Stimulated activated CD8-positive, alpha-beta memory T cell treated with anti-CD3 and anti-CD28 coated beads, Interleukin-15, amount 100 ng/mL, for 4 hours (primary cell): Measurements from ENCODE around the gene IL23R.

Experiments used
- DNase-seq, 2 donors: peaks; one replicate each; pipeline ENCODE4 v3.0.0-alpha.2; 2020; ENCODE audit warnings: low read depth in 2 of 2

The IL23R gene

DNA sequence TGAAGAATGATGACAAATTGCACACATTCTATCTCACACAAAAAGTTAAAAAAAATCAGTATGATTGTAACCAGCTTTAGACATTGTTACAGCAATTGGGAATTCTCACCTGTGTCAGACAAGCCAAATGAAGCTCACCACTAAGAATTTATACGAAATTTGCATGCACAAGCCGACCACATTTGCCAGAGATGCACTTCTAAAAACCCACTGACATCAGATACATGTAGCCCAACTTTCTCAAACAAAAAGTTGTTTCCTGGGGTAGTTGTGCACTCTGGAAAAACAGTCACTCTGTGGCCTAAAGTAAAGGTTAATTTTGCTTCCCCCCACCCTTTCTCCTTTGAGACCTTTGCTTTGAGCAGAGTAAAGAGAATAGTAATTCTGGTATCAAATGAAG, 73.5 kb downstream of the IL23R start:
- DNase-seq: no peak

DNA sequence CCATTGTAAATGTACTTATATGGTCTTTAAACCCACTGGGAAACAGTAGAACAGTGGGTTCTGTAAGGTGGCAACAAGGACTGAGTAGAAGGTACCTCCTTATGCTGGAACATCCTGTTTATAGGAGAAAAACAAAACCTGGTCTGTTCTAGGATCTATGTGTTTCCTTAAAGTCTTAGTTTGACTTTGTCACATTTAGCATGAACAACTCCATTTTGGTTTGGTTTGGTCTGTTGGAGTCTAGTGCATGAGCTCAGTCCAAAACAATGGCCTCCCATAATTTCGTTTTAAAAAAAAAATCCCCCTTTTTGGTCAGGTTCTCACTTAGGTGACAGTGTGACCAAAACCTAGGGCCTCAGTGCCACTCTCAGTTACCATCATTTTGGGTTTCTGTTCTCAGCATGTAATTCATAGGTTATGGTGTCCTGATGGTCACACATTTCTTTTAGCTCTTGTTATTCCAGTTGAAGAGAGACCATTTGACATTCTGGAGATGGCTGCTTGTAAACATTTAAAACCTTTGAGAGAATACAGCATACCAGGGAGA, 75.0 kb downstream of the IL23R start:
- no peak for DNase-seq

DNA sequence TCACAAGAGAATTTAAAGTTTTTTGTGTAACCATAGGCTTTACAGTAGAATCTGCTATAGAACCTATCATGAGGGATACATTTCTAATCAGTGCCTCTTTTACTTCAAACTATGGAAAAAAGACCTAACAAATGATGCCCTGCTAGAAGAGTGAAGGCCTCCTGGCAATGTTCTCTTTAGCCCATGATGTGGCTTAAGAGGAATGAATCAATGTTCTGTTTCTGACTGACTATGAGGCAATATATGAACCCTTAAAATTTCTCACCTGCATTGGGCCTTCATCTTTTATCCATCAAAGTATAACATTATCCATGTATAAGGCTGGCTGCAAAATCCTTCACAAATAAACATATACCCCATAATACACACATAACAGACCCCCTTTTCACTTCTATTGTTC, 75.8 kb downstream of the IL23R start:
- DNase-seq: no peak

DNA sequence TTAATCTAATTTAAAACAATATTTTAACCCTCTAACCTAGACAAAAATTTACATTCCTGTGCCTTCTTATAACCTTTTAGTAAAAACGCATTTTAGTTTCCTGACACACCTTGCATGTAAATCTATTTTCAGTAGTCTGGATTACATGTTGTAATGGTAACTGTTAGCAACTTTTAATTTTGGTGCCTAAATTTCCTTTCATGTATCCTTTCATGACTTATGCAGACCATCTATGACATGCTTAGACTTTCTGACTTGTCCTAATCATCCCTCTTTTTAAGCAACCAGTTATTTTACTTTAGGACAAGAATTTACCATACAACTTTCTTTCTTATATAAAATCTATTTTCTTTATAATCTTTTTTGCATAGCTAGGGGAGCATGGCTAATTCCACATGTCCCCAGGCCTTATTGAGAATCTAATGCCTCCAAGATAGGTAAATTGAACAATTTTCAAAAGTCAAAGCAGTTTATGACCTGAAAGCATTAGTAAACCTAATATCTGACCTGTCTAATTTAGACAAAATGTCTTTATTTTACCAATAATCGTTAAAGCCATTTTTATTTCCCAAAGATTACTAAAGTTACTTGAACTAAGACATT, 83.9 kb downstream of the IL23R start:
- DNase-seq: no peak

DNA sequence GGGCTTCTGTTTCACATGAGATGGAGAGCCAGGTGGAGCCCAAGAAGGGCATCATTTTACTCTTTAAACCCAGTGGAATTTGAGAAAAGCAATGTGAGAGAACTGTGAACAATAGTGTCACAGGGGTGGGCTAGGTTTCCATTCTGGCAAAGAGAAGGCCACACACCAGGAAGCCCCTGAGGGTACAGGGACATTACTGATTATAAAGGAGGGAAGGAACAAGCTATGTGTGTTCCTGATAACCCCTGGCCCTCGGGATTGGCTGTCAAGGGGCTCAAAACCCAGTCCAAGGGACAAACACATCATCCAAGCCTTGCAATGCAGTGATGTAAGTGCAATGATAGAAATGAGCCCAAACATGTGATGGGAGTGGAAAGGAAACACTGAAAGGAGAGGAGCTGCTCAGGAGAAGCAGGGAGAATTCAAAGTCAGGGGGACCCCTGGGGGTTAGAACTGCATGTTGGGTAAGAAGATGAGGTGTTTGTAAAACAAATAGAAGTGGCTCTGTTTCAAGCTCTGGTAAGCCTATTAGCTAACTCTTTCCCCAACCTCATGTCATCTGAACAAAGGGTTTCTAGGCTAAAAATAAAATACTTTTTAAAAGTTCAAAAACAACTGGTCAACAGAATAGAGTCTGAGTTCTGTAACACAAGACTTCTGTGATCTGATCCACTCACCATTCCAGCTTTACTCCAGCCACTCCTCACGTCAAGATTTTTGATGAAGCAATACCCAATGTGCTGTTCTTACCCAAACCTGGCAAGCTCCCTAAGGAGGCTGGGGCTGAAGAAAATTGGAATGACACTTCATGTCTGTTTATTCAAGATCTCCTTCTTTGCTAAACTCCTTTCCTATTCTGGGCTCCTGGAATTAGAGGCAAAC, 90.3 kb downstream of the IL23R start:
- no peak for DNase-seq

DNA sequence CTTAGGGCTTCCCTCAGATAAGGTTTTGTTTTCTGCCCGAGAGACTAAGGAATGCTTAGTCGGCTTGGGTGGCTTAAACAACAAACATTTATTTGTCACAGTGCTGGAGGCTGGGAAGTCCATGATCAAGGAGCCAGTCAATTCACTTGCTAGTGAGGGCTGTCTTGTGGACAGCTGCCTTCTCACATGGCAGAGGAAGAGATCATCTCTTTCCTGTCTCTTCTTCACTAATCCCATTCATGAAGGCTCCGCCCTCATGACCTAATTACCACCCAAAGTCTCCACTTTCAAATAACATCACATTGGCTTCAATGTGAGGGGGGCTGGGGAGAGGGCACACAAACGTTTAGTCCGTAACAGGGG, 90.9 kb downstream of the IL23R start:
- no peak for DNase-seq

DNA sequence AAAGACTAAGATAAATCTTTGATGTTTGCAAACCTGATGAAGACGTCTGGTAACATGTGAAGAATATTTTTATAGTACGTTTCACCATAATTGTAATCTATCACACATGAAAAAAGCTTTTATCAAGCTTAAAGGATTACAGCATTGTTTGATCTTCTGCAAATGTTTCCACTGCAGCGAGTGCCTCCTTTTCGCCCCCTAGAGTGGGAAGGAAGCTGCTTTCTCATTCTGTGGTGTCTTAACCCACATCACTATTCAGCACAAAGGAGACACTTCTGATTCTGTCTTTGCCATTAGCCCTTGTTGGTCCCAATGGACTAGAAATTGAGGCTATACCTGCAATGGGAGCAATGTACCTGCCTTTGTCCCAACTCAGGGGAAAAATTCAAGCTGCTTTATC, 95.4 kb downstream of the IL23R start:
- DNase-seq: no peak

DNA sequence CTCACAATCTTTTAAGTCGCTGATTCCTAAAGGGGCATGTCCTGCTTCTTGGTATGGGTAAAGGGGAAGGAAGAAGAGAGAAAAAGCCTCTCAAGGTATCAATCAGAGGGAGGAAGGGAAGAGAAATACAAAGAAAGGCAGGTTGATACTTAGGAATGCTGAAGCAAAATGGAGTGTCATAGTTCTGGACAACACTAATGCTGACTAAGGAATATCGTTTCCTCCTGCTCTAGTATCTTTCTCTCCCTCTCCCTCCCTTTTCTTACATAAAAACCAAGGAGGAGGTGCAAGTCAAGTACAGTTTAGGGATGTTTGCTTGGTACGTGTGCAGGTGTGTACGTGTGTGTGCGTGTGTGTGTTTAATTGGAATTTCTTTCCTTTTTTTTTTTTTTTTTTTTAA, 96.5 kb downstream of the IL23R start:
- no peak for DNase-seq

DNA sequence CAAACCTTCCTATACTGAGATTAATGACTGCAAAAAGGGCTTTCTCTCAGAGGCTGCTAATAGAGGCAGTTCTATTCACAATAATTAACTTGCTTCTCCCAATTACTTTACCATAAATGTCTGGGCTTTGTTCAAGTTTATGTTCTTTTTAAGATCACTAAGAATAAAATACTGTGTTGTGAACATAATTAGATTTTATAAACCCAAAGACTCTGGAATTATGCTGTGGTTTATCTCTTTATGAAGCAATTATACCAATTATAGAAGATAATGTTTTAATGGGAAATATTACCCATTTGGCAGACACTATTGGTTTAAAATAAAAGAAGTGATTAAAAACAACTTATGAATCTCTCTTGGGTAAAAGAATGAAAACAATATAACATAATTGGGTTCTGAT, 97.9 kb downstream of the IL23R start:
- DNase-seq: no peak

DNA sequence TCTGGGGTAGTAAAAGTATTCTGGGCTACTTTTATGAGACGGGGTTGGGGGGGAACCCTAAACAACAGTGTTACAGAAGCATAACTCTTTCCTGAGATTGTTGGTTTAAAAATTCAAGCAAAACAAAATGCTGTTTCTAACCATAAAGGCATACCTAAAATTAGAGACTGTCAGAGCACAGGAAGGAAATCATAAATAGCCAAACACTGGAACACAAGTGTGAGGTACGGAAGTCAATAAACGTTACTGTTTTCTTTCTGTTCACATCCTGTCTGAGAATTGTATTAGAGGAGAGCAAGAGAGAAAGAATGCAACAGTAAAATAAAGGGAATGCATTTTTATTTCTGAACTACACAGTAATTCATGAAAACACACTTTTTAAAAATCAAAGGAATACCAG, 98.6 kb downstream of the IL23R start:
- DNase-seq: no peak

DNA sequence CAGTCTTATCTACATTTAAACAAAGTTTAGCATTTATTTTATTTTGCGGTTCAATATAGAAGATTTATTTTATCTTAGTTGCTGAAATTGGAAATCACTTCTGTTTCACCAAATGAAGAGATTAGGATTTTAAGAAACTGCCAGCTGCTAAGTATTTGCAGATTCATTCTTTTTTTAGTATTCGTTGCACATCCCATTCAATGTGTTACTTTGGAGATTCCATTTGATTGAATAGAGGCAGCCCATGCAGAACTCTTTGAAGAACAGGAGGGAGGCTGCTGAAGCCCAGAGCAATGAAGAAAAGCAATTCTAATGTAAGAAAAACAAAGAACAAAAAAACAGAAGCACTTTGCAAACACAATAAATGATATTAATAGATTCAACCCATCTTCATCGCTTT, 102.8 kb downstream of the IL23R start:
- DNase-seq: no peak

DNA sequence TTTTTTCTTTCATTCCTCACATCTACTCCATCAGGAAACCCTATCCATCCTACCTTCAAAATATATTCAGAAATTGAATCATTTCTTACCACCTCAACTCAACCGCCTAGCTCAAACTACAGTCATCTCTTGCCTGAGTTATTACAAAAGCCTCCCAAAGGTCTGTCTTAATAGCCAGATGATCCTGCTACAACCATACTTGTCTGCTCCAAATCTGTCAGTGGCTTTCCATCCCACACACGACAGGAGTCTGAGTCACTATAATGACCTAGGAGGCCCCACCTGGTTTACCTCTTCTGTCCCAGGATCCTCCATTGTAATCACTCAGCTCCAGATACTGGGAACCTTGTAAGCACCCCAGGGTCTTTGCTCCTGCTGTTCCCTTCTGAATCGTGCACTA, 104.3 kb downstream of the IL23R start:
- DNase-seq: no peak

DNA sequence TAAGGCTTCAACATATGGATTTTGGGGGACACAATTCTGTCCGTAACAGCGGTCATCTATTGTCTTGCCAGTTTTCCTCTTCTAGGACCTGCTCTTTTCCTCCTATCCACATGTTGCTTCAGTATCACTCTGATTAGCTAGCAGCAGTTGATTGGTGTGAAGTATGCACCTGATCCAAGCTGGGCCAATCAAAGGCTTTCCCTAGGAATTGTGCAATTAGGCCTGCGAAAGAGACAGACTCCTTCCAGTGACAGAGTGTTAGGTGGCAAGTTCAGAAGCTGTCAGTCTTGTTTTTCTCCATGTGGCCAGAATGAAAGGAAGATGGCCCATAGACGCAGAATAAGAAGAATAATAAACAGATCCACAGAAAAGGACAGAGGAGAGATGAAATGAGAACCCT, 107.3 kb downstream of the IL23R start:
- DNase-seq: no peak

DNA sequence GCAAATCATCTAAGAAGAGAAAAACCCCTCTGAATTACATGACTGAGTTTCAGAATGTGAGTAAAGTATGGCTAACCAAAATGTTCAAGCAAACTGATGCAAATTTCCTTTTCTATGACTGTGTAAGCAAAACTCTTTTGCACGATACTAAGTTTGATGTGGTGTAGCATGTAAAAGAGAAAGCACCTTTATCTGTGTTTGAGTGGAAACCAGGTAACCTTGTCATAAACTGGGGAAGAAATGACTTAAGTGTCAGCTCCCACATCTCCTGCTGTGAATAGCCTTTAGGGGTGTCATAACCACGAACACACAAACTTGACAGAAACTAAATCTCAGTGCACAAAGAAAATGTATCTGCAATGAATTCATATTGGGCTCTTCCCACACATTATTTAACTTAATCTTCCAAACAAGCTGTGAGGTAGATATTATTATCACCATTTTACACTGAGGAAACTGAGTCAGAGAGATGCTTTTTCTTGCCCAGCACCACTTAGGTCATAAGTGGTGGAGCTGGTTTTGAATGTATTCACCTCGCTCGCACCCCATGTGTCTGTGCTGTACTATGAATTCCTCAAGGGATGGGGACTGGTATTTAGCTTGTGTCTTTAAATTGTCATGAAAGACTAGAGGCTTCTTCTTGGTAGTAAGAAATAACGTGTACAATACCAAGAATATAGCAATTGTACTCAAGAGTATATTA, 108.5 kb downstream of the IL23R start:
- DNase-seq: no peak

DNA sequence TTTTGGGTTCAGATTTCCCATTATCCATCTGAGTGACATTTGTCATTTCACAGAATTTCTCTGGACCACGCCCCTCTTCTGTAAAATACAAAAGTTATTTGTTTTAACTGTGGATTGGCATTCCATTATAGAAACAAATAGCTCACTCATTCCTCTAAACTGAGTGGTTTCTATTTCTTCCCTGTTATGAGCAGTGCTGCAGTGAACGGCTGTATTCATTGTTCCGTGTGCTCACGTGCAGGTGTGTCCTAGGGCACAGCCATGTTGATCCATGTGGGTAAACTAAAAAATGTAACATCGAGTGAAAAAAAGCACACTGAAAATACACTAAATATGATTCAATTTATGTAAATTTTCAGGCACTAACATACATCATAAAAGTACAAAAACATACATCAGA, 114.4 kb downstream of the IL23R start:
- no peak for DNase-seq

DNA sequence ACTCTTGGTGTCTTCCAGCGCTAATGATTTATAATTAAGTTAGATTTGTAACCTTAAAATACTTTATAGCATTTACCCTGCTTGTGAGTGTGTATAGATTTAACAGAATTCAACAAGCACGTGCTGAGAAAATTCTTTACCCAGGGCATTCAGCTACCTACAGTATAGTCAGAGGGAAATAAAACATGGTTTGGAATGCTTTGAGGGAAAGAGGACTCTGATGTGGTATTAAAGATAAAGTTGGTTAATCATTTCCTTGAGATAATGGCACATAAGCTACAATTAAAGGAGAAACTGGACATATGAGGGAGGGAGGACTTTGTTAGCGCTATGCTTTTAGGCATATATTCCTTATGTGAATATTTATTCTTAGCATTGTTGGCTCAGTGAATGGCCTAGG, 115.0 kb downstream of the IL23R start:
- DNase-seq: no peak

DNA sequence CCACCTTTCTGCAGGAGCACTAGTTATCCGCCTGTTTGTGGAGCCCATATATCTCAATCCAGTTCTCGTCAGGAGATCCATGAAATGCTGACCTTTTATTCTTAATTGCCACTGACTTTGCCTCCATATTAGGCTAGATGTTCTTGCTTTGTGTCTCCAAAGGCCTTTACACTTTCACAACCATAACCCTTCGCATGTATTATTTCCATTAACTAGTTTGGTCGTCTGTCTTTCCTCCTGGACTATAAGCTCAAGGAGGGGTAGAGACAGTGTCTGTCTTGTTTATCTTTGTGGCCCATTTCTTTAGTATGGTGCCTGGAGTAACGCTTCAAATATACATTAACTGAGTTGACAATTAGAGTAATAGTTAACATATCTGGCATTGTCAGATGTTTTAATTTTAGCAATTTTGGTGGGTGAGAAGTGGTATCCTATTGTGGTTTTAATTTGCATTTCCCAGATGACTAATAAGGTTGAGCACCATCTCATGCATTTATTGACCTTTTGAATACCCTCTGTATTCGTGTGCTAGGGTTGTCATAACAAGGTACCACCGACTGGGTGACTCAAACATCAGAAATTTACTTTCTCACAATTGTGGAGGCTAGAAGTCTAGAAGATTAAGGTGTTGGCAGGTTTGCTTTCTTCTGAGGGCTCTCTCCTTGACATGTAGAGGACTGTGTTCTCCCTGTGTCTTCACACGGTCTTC, 119.7 kb downstream of the IL23R start:
- no peak for DNase-seq

DNA sequence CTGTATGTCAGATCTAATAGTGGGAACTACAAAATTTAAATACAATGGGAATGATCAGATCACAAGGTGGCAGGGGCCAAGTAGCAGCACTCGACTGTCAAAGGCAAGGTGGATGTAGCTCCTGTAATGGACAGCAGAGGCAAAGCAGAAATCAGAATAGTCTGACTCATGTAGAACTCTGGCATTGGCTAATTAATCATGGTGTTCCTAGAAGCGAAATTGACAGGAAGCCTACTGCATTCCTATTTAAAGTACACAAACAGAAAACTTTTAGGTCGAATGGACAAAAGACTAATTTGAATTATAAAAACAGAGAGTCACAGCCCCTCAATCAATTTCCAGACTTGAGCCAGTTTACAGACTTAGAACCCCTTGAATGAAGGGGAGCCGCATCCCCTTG, 124.0 kb downstream of the IL23R start:
- no peak for DNase-seq

DNA sequence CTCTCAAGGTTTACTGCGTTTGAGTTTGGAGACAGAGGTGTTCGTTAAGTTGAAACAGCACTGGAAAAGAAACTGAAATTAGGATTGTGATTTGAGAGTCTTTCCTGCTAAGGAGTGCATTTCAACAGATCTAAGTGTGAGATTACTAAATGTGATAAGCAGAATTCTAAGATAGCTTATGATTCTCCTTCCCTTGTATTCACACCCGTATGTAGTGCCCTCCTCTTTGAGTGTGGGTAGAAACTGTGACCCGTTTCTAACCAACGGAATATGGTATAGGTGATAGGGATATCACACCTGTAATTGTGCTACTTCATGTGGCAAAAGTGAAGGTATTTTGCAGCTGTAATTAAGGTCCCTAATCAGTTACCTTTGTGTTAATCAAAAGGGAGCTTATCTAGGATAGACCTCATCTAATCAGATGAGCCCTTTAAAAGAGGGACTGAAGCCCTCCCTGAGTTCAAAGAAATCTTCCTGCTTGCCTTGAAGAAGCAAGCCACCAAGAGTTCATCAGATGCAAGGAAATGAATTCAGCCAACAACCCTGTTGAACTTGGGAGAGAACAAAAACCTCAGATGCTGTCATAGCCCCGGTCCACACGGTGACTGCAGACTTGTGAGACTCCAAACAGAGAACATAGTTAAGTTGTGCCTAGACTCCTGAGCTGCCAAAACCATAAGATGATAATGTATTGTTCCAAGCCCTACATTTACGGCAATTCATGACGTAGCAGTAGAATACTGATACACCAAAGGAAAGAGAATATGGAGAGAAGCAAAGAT, 128.8 kb downstream of the IL23R start:
- DNase-seq: no peak

DNA sequence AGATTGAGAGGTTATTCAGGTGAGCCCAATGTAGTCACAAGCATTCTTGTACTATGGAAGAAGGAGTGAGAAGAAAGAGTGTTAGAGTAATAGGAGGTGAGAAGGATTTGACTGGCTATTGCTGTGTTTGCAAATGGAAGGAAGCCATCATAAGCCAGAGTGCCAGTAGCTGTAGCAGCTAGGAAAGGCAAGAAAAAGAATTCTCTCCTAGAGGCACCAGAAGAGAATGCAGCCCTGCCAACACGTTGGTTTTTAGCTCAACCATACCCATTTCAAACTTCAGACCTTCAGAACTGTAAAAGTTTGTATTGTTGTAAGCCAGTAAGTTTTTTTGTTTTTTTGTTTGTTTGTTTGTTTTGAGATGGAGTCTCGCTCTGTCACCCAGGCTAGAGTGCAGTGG, 132.5 kb downstream of the IL23R start:
- no peak for DNase-seq

DNA sequence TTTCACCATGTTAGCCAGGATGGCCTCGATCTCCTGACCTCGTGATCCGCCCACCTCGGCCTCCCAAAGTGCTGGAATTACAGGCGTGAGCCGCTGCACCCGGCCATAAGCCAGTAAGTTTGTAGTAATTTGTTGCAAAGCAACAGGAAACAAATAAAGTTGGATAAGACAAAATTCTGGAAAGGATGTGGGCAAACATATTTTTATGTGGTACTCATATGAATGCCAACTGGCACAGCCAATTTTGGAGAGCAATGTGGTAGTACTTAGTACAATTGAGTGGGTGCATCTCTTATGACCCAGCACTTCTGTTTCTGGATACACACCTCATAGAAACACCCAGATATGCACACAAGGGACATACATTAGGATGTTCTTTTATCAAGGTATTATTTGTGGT, 133.0 kb downstream of the IL23R start:
- no peak for DNase-seq
